ENCODE results near the gene CCDC59. TPM values are rescaled to one million over a fixed set of nuclear protein-coding genes. Genes with fewer than 3 reads are reported as not detected.

The CCDC59 gene, protein sequence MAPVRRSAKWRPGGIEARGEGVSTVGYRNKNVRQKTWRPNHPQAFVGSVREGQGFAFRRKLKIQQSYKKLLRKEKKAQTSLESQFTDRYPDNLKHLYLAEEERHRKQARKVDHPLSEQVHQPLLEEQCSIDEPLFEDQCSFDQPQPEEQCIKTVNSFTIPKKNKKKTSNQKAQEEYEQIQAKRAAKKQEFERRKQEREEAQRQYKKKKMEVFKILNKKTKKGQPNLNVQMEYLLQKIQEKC
- 24.8 TPM for total RNA-seq

DNA sequence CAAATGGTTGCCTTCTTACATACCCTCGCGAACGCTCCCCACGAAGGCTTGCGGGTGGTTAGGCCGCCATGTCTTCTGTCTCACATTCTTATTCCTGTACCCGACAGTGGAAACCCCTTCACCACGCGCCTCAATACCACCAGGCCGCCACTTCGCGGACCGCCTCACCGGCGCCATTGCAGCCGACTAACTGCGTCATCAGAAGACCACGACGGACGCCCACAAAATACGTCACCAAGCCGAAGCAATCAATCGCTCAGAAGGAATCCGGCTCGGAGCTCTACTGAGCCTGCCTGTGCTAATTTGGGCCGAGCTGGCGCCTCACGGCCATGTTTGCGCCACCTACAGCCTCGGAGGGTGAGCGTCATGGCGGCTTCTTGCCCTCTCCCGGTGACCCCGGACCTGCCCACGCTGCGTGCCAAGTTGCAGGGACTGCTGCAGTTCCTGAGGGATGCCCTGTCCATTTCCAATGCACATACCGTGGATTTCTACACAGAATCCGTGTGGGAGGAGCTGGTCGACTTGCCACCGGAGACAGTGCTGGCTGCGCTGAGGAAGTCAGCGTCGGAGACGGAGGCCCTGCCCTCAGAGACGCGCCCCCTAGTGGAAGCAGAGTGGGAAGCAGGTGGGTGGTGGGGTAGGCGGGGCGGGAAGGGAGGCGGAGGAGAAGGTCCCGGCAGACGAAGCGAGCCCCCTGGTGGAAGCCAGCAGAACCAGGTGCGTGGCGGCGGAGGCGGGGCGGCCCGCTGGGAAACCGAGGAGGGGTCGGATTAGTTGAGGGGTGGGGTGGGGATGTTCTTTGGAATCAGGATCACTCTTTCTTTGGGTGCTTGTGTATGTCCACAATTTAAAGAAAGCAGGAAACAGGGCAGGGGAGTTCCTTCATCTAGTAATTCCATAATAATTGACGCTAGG lies at the start of gene CCDC59, which contains the start of gene METTL25:
Gene CCDC59 (minus strand): TSS at position 188 of the 915 bp plus-strand sequence. CDS start 11 bp downstream, at position 177.
Gene METTL25 (plus strand): TSS at position 330 of the 915 bp plus-strand sequence. CDS start 37 bp downstream, at position 367.

Other genes with a start within 250 kb of the CCDC59 start
- gene METTL25, start 142 bp upstream of the CCDC59 start, total RNA-seq: 26.3 TPM

All from metanephros (tissue), 1 donor.